Measurements from ENCODE around the gene AHCYL2.

- no peak for TF ChIP-seq EZH2phosphoT487 (IDR thresholded peaks at IDR 0.05; ENCODE audit: insufficient read depth, low read depth)
- no peak for TF ChIP-seq EZH2 (IDR thresholded peaks at IDR 0.05; ENCODE audit: insufficient read depth, poor library complexity, severe bottlenecking)
Observed at GRCh38 chr7:129390314-129390713, 165.5 kb downstream of the AHCYL2 start.

All from GM23248 (cell line).